Stimulated activated CD4-positive, alpha-beta T cell treated with anti-CD3 and anti-CD28 coated beads, Interleukin-15, amount 100 ng/mL, for 48 hours (primary cell): ENCODE results near the gene AGRN.
A peak's percentile ranks its signal among the peaks of the same experiment; 100 is the strongest.
"Not testable (repeated sequence)": the region's sequence is repeated elsewhere in the genome, so short reads cannot be mapped to it uniquely, and the experiment has no call there.

Source experiments
- DNase-seq, 2 donors: peaks; one replicate each; pipeline ENCODE4 v3.0.0-alpha.2; 2020; ENCODE audit warnings: low read depth in 2 of 2

AGRN gene

DNA sequence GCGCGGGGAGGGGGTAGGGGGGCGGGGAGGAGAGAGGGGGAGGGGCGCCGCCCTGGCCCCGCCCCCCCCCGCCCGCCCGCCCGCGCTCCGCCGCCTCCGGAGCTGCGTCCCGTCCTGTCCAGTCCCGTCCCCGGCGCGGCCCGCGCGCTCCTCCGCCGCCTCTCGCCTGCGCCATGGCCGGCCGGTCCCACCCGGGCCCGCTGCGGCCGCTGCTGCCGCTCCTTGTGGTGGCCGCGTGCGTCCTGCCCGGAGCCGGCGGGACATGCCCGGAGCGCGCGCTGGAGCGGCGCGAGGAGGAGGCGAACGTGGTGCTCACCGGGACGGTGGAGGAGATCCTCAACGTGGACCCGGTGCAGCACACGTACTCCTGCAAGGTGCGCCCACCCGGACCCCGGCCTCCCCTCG, at the start of gene AGRN:
Gene AGRN (plus strand): TSS at position 121 of the 405 bp plus-strand sequence. CDS start 53 bp downstream, at position 174.
- DNase-seq: no peak

DNA sequence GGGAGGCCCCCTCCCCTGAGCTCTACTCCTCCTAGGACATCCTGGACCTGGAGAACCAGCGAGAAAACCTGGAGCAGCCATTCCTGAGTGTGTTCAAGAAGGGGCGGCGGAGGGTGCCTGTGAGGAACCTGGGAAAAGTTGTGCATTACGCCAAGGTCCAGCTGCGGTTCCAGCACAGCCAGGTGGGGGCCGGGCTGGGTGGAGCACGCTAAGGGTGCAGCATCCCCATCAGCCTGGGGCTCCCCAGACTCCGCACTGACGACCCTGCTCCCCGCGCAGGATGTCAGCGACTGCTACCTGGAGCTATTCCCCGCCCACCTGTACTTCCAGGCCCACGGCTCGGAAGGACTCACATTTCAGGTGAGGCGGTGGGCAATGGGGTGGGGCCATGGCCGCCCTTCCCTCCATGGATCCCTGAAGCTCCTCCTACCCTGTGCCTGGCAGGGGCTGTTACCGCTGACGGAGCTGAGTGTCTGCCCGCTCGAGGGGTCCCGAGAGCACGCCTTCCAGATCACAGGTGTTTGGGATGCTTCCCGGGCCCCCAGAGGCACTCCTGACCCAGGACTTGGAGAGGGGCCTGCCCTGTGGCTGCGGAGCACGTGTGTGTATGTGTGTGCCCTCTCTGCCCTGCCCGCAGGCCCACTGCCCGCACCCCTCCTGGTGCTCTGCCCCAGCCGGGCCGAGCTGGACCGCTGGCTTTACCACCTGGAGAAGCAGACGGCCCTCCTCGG, 49.5 kb upstream of the AGRN start:
- no peak for DNase-seq

DNA sequence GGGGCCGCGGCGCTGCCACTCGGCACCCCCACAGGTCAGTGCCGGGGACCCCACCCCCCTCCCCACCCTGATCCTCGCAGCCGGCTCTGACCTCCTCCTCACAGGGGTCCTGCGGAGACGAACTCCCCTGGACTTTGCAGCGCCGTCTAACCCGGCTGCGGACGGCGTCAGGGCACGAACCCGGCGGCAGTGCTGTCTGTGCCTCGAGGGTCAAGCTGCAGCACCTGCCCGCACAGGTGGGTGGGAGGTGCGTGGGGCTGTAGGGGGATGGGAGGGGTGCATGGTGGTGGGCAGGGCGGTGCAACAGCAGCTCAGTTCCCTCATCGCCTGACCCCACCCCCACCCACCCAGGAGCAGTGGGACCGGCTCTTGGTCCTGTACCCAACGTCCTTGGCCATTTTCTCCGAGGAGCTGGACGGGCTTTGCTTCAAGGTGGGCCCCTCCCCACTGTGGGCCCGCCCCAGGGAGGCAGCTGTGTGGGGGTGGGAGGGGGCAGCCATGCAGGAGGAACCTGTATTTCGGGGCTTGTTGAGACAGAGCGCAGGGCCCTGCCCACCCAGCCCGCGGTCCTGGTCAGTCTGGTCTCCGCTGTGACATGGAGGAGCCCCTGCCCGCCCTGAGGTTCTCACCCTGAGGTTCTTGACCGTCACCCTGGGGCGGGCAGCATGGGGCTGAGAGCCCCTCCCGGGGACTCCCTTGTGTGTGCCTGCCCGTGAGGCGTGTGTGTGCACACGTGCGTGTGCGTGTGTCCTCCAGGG, 48.8 kb upstream of the AGRN start:
- no peak for DNase-seq

- no peak for DNase-seq
Observed at GRCh38 chr1:971751-972506, 48.0 kb upstream of the AGRN start.

DNA sequence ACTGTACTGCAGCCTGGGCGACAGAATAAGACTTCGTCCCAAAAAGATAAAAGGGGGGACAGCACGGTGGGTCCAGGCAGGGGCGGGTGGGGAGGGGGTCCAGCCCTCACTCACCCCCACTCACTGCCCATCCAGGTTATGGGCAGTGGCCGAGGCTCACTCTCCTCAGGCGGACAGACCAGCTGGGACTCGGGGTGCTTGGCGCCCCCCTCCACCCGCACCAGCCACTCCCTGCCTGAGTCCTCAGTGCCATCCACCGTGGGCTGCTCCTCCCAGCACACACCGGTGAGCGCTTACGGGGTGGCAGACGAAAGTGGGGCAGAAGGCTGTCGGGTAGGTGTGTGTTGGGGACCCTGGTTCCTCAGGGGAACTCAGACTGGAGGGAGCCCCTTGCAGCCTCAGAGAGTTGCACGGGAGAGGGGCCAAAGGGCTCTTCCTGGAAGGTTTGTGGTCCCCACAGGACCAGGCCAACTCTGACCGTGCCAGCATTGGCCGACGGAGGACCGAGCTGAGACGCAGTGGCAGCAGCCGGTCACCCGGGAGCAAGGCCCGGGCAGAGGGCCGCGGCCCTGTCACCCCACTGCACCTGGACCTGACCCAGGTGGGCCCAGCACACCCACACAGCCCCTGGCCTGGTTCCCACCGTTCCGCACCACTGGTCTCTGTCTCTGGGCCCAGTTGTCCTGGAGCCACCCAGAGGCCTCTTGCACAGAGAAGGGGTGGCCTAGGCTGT, 47.0 kb upstream of the AGRN start:
- no peak for DNase-seq

- DNase-seq: no peak
Observed at GRCh38 chr1:973459-974292, 46.2 kb upstream of the AGRN start.

- no peak for DNase-seq
Observed at GRCh38 chr1:974293-974640, 45.7 kb upstream of the AGRN start.

- DNase-seq: no peak
Observed at GRCh38 chr1:974687-975328, 45.1 kb upstream of the AGRN start.

- no peak for DNase-seq
Observed at GRCh38 chr1:975365-975764, 44.6 kb upstream of the AGRN start.

GRCh38 chr1:975896-976683, 43.8 kb upstream of the AGRN start:
- DNase-seq: peak; percentile 42 to 60

DNA sequence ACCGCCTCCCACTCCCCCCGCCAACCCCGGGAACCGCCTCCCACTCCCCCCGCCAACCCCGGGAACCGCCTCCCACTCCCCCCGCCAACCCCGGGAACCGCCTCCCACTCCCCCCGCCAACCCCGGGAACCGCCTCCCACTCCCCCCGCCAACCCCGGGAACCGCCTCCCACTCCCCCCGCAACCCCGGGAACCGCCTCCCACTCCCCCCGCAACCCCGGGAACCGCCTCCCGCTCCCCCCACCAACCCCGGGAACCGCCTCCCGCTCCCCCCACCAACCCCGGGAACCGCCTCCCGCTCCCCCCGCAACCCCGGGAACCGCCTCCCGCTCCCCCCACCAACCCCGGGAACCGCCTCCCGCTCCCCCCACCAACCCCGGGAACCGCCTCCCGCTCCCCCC, 43.1 kb upstream of the AGRN start:
- DNase-seq: not testable (repeated sequence)

DNA sequence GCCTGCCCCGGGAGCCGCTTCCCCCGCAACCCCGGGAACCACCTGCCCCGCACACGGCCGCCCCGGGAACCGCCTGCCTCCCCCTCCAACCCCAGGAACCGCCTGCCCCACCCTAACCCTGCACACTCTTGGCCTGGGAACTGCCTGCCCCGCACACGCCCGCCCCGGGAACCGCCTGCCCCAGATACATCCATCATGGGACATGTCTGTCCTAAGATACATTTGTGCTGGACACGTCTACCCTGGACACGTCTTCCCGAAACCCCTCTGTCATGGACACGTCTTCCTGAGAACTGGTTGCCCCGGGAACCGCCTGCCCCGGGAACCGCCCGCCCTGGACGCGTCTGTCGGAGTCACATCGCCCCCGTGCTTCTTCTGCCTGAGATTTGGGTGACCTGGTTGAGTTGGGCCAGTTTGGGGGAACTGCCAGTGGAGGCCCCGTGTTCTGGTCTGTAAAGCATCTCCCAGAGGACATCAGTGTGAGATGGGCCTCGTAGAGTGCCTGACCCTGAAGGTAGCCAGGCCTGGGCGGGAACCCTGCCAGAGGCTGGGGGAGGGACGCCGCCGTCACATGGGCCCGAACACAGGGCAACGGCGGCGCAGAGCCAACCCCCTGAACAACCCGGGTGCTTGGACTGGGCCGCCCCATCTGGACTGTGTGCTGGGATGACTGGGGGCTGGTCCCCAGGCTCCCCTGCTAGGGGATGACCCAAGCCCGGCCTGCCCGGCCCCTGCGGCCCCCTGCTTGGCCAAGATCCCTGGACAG, 41.7 kb upstream of the AGRN start:
- DNase-seq: no peak

DNA sequence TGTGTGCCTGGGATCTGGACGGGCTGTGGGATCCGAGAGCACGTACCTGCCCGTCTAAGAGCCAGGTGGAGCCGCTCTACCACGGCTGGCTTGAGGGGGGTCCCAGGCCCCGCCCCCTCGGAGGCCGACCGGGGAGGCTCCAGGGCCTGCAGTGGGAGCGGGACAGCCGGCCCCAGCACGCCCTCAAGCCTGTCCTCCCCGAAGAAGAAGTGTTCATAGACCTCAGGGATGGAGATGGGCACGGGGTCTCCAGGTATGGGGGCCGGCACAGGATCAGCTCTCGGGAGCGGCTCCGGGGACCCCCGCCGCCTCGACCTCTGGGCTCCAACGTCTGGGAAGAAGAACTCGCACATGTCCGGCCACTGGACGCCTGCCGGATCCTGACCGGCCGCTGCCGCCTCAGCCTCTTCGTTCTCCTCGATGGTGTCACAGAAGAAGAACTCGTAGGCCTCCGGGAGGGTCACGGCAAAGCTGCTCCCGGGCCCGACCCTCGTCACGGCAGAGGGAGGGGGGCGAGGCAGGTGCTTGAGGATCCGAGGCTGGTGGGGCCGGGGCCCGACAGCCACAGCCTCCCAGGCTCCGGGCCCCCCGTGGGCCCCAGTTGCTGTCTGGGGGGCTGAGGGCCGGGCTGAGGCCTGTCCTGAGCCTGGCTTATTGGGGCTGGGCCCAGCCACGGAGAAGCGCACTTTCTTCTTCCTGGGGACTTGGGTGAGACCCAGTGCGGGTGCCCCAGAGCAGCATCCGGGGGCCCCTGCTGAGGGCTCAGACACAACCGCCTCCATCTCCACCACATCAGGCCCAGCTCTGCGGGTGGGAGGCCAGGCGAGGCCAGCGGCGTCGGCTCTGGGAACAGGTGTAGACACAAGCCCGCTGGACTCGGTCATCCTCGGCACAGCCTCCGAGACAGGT, 40.8 kb upstream of the AGRN start:
- DNase-seq: no peak

GRCh38 chr1:979744-980072, 40.2 kb upstream of the AGRN start:
- no peak for DNase-seq

- DNase-seq: no peak
Observed at GRCh38 chr1:980137-980571, 39.8 kb upstream of the AGRN start.

GRCh38 chr1:980602-981395, 39.1 kb upstream of the AGRN start:
- no peak for DNase-seq

GRCh38 chr1:981491-981954, 38.4 kb upstream of the AGRN start:
- no peak for DNase-seq
